NT2/D1 (cell line): ENCODE data around the gene PLEKHH1.

Experiments
- SUZ12 ChIP-seq: IDR thresholded peaks from 2 replicates; pipeline ENCODE4 v1.6.1; 2011; ENCODE audit not compliant: insufficient read length, insufficient read depth; ENCODE audit errors: extremely low read depth
- YY1 ChIP-seq: IDR thresholded peaks from 2 replicates; pipeline ENCODE4 v1.6.1; 2011; ENCODE audit not compliant: insufficient read length, insufficient read depth
- ZNF274 ChIP-seq: IDR thresholded peaks from 2 replicates; pipeline ENCODE4 v1.6.1; 2011; ENCODE audit warnings: mild to moderate bottlenecking, low read depth, low read length

DNA sequence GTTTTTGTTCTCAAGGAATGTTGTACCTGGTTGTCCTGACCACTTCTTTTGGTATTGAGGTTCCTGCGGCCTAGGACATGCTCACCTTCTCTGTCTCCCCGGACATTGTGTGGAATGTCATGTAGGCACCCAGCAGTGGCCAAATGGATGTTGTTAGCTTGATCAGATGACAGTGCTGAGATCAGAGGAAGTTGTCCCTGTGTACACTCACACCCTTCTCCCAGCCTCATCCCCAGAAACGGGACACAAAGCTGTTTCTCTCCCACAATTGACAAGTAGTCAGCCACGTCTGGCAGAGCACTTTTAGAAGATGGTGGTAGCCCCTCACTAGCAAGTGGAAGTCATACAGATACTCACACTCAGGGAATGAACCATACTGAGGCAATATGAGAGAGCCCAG lies 3.0 kb downstream of the PLEKHH1 start:
- TF ChIP-seq ZNF274 (no peak), YY1 (no peak), SUZ12 (no peak)
